ENCODE measurements around the gene SLC9A9. TPM values are rescaled to one million over a fixed set of nuclear protein-coding genes. Genes with fewer than 3 reads are reported as not detected.

Gene SLC9A9
- total RNA-seq, 4 donors from 2014 or later: 2.1 to 40.4 (median 7.2) TPM

- Histone ChIP-seq H3K9me3 (peaks cover 0 to 4% (median 0%) of the 10 kb centered on the region in 4 donors), H3K27me3 (no peaks in the 10 kb centered on the region), H3K27ac (no peak overlapping the region), H3K36me3 (no peaks in the 10 kb centered on the region), H3K4me1 (peaks cover 0 to 8% (median 0%) of the 10 kb centered on the region in 4 donors), H3K4me3 (no peak overlapping the region)
- TF ChIP-seq POLR2A (IDR thresholded peaks at IDR 0.05): no peak
- TF ChIP-seq, protein P1, sequence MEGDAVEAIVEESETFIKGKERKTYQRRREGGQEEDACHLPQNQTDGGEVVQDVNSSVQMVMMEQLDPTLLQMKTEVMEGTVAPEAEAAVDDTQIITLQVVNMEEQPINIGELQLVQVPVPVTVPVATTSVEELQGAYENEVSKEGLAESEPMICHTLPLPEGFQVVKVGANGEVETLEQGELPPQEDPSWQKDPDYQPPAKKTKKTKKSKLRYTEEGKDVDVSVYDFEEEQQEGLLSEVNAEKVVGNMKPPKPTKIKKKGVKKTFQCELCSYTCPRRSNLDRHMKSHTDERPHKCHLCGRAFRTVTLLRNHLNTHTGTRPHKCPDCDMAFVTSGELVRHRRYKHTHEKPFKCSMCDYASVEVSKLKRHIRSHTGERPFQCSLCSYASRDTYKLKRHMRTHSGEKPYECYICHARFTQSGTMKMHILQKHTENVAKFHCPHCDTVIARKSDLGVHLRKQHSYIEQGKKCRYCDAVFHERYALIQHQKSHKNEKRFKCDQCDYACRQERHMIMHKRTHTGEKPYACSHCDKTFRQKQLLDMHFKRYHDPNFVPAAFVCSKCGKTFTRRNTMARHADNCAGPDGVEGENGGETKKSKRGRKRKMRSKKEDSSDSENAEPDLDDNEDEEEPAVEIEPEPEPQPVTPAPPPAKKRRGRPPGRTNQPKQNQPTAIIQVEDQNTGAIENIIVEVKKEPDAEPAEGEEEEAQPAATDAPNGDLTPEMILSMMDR (IDR thresholded peaks at IDR 0.05): no peak
- no peak for DNase-seq
Measured at GRCh38 chr3:143634427-143634826, 213.8 kb downstream of the SLC9A9 start.

- TF ChIP-seq POLR2A (IDR thresholded peaks at IDR 0.05): no peak
- Histone ChIP-seq H3K27ac (no peak overlapping the region), H3K9me3 (peaks cover 0 to 4% (median 0%) of the 10 kb centered on the region in 4 donors), H3K4me3 (no peak overlapping the region), H3K27me3 (no peaks in the 10 kb centered on the region), H3K36me3 (no peaks in the 10 kb centered on the region), H3K4me1 (peaks cover 0 to 8% (median 0%) of the 10 kb centered on the region in 4 donors)
- DNase-seq: no peak
Measured at GRCh38 chr3:143633816-143634215, 214.5 kb downstream of the SLC9A9 start.

DNA sequence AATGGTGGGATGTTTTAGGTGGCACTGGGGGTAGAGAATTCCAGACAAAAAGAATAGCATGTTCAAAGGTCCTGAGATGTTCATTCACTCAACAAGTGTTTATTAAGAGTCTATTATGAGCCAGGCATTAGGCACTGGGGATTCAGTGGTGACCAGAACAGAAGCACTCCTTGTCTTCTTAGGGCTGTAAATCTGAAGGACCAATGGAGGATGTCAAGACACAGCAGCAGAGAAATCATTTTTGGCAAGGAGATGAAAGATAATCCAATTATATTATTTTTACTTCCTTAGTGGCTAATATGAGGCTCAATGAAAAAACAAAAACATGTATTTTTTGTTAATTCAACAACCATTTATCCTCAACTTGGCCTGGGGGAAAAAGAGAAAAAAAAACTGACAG is 218.5 kb downstream of the SLC9A9 start:
- Histone ChIP-seq H3K27ac (no peak overlapping the region), H3K4me1 (peaks cover 0 to under 1% (median 0%) of the 10 kb centered on the region in 4 donors), H3K4me3 (no peak overlapping the region), H3K9me3 (no peaks in the 10 kb centered on the region), H3K27me3 (no peaks in the 10 kb centered on the region), H3K36me3 (no peaks in the 10 kb centered on the region)
- DNase-seq: no peak
- TF ChIP-seq, protein P1 (IDR thresholded peaks at IDR 0.05): no peak
- TF ChIP-seq POLR2A (IDR thresholded peaks at IDR 0.05): no peak

- no peaks in the 10 kb centered on the region for H3K9me3 ChIP-seq
- H3K4me3 ChIP-seq: no peak overlapping the region
- no peak overlapping the region for H3K27ac ChIP-seq
- H3K27me3 ChIP-seq: no peaks in the 10 kb centered on the region
- DNase-seq: no peak
- TF ChIP-seq POLR2A (IDR thresholded peaks at IDR 0.05): no peak
- TF ChIP-seq, protein P1 (IDR thresholded peaks at IDR 0.05): no peak
- H3K4me1 ChIP-seq: no peaks in the 10 kb centered on the region
- H3K36me3 ChIP-seq: no peaks in the 10 kb centered on the region
Measured at GRCh38 chr3:143628971-143629370, 219.3 kb downstream of the SLC9A9 start.

GRCh38 chr3:143627336-143627735 is 220.9 kb downstream of the SLC9A9 start:
- no peaks in the 10 kb centered on the region for H3K27me3 ChIP-seq
- TF ChIP-seq, protein P1 (IDR thresholded peaks at IDR 0.05): no peak
- TF ChIP-seq POLR2A (IDR thresholded peaks at IDR 0.05): no peak
- no peaks in the 10 kb centered on the region for H3K4me1 ChIP-seq
- no peak overlapping the region for H3K27ac ChIP-seq
- DNase-seq: no peak
- H3K4me3 ChIP-seq: no peak overlapping the region
- no peaks in the 10 kb centered on the region for H3K36me3 ChIP-seq
- no peaks in the 10 kb centered on the region for H3K9me3 ChIP-seq

- H3K9me3 ChIP-seq: no peaks in the 10 kb centered on the region
- H3K27ac ChIP-seq: no peak overlapping the region
- no peaks in the 10 kb centered on the region for H3K27me3 ChIP-seq
- TF ChIP-seq POLR2A (IDR thresholded peaks at IDR 0.05): no peak
- TF ChIP-seq, protein P1 (IDR thresholded peaks at IDR 0.05): no peak
- no peak overlapping the region for H3K4me3 ChIP-seq
- no peaks in the 10 kb centered on the region for H3K36me3 ChIP-seq
- DNase-seq: no peak
- no peaks in the 10 kb centered on the region for H3K4me1 ChIP-seq
Measured at GRCh38 chr3:143619231-143619630, 229.0 kb downstream of the SLC9A9 start.
